ENCODE results near the gene DDA1.
"Not testable (repeated sequence)": the region's sequence is repeated elsewhere in the genome, so short reads cannot be mapped to it uniquely, and the experiment has no call there.

Gene DDA1

DNA sequence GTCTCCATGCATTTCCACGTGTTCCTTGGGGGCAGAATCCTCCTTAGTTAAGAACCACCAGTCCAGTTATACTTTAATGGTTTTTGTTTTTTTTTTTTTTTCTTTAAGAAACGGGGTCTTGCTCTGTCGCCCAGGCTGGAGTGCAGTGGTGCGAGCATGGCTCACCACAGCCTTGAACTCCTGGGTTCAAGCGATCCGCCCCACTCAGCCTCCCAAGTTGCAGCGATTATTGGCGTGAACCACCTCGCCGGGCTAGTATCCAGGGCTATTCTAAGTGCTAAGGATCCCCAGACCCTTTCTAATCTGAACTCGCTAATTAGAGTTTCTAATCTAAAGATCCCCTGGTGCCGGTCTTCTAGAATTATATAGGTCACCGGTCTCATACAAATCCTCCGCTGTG lies 15.8 kb upstream of the DDA1 start:
- no peaks in the 10 kb centered on the region for H3K27me3 ChIP-seq (ENCODE audit: control insufficient read depth, insufficient read depth, low read length)
- H3K9ac ChIP-seq (ENCODE audit: low read length) = no peak overlapping the region
- H3K4me1 ChIP-seq (ENCODE audit: control insufficient read depth, low read depth, low read length) = peaks cover 3% of the 10 kb centered on the region
- H3K27ac ChIP-seq (ENCODE audit: low read length) = no peak overlapping the region
- no peaks in the 10 kb centered on the region for H3K36me3 ChIP-seq (ENCODE audit: control insufficient read depth, low read depth, low read length)
- no peak overlapping the region for H3K4me3 ChIP-seq (ENCODE audit: low read length)
- H3K9me3 ChIP-seq (ENCODE audit: control insufficient read depth, low read depth, low read length) = no peaks in the 10 kb centered on the region

DNA sequence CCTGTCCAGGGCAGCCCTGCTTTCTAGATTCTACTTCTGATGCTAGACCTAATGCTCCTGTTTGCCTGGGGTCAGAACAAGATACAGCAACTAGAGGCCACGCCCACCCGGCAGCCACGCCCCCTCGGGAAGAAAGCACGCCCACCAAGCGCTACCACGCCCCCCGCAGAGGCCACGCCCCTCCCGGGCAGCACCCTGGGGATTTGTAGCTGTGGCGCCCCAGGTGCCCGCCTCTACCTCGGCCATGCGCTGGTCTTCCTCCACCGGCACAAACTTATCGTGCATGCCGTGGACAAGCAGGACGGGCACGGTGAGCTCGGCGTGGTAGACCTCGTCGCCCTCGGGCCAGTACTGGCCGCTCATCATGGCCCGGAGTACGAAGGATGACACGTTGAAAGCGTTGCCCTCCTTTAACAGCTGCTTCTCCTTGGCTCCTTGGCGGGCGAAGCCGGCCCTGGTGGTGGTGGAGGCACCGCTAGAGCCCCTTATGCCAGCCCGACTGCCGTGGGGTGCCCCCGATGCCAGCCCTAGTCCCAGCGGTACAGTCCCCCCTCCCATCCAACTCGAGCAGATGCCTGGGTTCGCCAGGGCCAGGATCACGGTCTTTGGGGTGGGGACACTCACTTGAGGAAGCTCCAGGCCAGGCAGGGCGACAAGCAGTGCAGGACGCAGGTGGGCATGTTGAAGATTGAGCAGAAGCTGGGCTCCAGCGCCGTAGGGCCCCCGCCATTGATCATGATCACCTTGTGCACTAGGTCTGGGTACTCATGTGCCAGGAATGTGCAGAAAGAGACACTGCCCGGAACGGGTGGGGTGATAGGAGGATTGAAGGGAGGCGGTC lies 15.1 kb upstream of the DDA1 start:
- Histone ChIP-seq H3K4me3 (ENCODE audit: low read length) (no peak overlapping the region), H3K27me3 (ENCODE audit: control insufficient read depth, insufficient read depth, low read length) (no peaks in the 10 kb centered on the region), H3K27ac (ENCODE audit: low read length) (no peak overlapping the region), H3K9ac (ENCODE audit: low read length) (no peak overlapping the region), H3K9me3 (ENCODE audit: control insufficient read depth, low read depth, low read length) (no peaks in the 10 kb centered on the region), H3K4me1 (ENCODE audit: control insufficient read depth, low read depth, low read length) (peaks cover 3% of the 10 kb centered on the region), H3K36me3 (ENCODE audit: control insufficient read depth, low read depth, low read length) (no peaks in the 10 kb centered on the region)

DNA sequence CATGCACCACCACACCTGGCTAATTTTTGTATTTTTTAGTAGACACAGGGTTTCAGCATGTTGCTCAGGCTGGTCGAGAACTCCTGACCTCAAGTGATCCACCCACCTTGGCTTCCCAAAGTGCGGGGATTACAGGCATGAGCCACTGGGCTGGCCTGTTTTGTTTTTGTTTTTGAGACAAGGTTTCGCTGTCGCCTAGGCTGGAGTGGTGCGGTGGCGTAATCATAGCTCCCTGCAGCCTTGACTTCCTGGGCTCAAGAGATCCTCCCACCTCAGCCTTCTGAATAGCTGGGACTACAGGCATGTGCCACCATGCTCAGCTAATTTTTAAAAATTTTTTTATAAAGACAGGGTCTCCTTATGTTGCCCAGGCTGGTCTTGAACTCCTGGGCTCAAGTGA lies 13.8 kb upstream of the DDA1 start:
- H3K4me3 ChIP-seq (ENCODE audit: low read length); H3K27ac ChIP-seq (ENCODE audit: low read length); H3K36me3 ChIP-seq (ENCODE audit: control insufficient read depth, low read depth, low read length); H3K9ac ChIP-seq (ENCODE audit: low read length); H3K4me1 ChIP-seq (ENCODE audit: control insufficient read depth, low read depth, low read length); H3K9me3 ChIP-seq (ENCODE audit: control insufficient read depth, low read depth, low read length); H3K27me3 ChIP-seq (ENCODE audit: control insufficient read depth, insufficient read depth, low read length): not testable (repeated sequence)

DNA sequence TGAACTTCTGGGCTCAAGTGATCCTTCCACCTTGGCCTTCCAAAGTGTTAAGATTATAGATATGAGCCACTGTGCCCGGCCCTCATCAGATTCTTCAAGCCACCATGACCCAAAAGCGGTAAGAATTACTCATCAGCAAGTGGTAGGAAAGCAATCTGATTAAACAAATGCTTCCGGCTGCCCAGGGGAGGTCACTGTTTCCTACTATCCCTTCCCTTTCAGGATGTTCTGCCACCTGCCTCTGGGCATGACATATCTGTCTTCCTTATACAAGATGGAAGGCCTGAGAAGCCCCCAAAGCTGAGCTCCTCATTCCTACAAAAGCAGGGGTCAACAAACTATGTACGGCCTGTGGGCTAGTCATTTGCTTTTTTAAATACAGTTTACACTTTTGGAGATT lies 13.1 kb upstream of the DDA1 start:
- Histone ChIP-seq H3K4me3 (ENCODE audit: low read length) (no peak overlapping the region), H3K9ac (ENCODE audit: low read length) (no peak overlapping the region), H3K9me3 (ENCODE audit: control insufficient read depth, low read depth, low read length) (no peaks in the 10 kb centered on the region), H3K4me1 (ENCODE audit: control insufficient read depth, low read depth, low read length) (peaks cover 3% of the 10 kb centered on the region), H3K27me3 (ENCODE audit: control insufficient read depth, insufficient read depth, low read length) (no peaks in the 10 kb centered on the region), H3K36me3 (ENCODE audit: control insufficient read depth, low read depth, low read length) (no peaks in the 10 kb centered on the region), H3K27ac (ENCODE audit: low read length) (no peak overlapping the region)

DNA sequence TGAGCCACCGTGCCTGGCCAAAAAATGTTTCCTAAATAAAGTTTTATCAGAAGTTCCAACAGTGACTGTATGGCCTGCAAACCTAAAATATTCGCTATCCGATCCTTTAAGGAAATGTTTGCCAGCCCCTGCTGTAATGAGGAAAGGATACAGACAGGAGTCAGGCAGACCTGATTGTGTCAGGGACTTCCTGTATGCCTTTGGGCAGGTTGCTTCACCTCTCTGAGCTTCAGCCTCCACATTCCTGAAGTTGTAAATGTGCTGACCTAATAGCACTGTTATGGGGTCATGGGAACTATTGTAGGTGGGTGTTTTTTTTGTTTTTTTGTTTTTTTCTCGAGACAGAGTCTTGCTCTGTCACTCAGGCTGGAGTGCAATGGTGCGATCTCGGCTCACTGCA lies 12.4 kb upstream of the DDA1 start:
- Histone ChIP-seq H3K9ac (ENCODE audit: low read length) (no peak overlapping the region), H3K27ac (ENCODE audit: low read length) (no peak overlapping the region), H3K4me3 (ENCODE audit: low read length) (no peak overlapping the region), H3K4me1 (ENCODE audit: control insufficient read depth, low read depth, low read length) (peaks cover 4% of the 10 kb centered on the region), H3K9me3 (ENCODE audit: control insufficient read depth, low read depth, low read length) (no peaks in the 10 kb centered on the region), H3K36me3 (ENCODE audit: control insufficient read depth, low read depth, low read length) (no peaks in the 10 kb centered on the region), H3K27me3 (ENCODE audit: control insufficient read depth, insufficient read depth, low read length) (no peaks in the 10 kb centered on the region)

DNA sequence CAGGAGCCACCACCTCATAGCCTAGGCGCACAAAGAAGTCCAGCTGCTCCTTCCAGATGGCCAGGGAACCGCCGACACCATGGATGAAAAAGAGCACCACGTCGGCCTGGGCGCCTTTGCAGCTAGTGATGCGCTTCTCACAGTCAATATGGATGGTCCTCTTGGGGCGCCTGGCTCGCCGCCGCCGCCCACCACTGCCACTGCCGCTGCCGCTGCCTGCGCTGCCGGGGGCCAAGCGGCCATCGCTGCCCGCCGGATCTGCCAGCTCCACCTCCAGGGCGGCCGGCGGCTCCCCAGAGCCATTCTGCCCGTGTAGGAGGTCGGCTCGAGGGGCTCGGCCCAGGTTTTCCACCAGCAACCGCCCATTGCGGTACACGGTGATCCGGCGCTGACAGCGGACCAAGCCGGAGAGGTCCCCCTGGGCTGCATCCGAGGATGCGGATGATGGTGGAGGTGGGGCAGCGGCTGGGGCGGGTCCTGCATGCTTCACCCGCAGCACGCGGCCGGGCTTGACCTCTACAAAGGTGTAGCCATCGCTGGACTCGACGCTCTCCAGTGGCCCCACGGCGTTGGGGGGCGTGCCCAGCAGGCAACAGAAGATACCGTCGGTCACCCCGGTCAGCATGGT lies 8.3 kb upstream of the DDA1 start:
- H3K4me3 ChIP-seq (ENCODE audit: low read length) = no peak overlapping the region
- H3K27ac ChIP-seq (ENCODE audit: low read length) = no peak overlapping the region
- no peaks in the 10 kb centered on the region for H3K9me3 ChIP-seq (ENCODE audit: control insufficient read depth, low read depth, low read length)
- H3K4me1 ChIP-seq (ENCODE audit: control insufficient read depth, low read depth, low read length) = peaks cover 15% of the 10 kb centered on the region
- H3K9ac ChIP-seq (ENCODE audit: low read length) = no peak overlapping the region
- no peaks in the 10 kb centered on the region for H3K27me3 ChIP-seq (ENCODE audit: control insufficient read depth, insufficient read depth, low read length)
- H3K36me3 ChIP-seq (ENCODE audit: control insufficient read depth, low read depth, low read length) = no peaks in the 10 kb centered on the region

DNA sequence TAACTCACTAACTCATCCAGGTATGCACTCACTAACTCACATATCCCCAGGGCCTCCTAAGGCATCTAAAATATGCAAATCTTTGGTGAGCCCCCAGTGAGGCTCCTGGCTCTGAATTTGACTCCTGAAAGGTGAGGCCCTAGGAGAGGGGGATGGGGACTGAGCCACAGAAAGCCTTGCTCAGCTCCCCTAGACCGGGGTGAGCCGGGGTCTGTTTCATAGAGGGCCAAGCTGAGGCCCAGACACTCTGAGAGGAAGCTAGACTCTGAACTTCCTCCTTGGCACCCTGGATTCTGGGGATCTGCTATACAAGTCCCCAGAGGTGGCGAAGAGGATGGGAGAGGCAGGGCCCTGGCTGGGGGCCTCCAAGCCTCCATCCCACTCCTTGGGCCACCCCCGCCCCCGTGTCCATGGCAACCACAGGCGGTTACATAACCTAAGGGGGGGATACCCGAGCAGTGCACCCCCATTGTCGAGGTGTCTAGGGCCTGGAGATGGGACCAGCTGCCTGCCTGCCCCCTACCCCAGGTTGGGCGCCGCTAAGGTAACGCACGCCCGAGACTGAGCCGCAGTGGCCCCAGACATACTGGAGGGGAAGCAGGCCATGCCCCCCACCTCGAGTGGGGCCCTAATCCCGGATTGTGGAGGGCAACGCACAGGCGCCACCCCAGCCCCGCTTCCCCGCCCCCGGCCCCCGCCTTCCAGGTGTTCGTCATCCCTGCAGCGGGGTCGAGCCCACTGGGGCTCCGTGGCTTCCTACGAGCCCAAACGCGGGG lies 6.8 kb upstream of the DDA1 start:
- Histone ChIP-seq H3K27ac (ENCODE audit: low read length) (no peak overlapping the region), H3K9ac (ENCODE audit: low read length) (peak overlapping the region; percentile 37), H3K36me3 (ENCODE audit: control insufficient read depth, low read depth, low read length) (no peaks in the 10 kb centered on the region), H3K4me3 (ENCODE audit: low read length) (peak overlapping the region; percentile 58), H3K4me1 (ENCODE audit: control insufficient read depth, low read depth, low read length) (peaks cover 15% of the 10 kb centered on the region), H3K27me3 (ENCODE audit: control insufficient read depth, insufficient read depth, low read length) (no peaks in the 10 kb centered on the region), H3K9me3 (ENCODE audit: control insufficient read depth, low read depth, low read length) (no peaks in the 10 kb centered on the region)

DNA sequence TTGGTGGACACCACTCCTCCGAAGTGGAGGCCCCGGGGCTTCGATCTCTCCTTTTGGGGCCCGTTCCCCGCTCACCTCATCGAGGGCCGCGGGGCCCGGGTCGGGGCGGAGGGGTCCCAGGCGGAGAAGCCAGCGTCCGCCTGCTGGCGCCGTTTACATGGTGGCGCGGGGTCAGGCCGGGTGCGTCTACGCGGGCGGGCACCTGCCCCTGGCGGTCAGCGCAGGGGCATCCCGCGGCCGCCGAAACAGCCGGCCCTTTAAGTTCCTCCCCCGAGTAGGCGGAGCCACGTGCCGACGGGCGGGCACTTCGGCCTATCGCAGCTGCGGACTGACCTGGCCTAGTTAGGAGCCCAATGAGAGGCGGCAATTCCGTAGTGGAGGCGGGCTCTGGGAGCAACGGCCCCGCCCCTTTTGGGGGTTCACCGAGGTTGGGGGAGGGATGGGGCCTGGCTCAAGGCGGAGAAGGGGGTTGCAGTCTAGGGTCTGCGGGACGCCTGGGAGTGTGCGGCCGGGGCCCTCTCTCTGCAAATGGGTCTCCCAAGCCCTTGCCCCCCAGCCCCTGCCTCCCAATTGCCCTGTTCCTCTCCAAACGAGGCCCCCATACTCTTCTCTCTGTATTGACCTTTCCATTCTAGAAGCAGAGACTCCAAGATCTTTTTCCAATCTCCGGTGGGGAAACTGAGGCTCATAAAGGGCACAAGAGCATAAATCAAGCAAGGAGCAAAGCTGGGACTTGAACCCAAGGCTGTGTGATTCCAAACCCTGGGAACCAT lies 6.0 kb upstream of the DDA1 start, which contains the start of gene ABHD8:
Gene ABHD8, minus strand, starts transcription at position 259 of the 773 bp plus-strand sequence. CDS start 1,809 bp downstream, outside the sequence.
- no peaks in the 10 kb centered on the region for H3K9me3 ChIP-seq (ENCODE audit: control insufficient read depth, low read depth, low read length)
- no peaks in the 10 kb centered on the region for H3K36me3 ChIP-seq (ENCODE audit: control insufficient read depth, low read depth, low read length)
- peak within 1 kb of the TSS; percentile 58 for H3K4me3 ChIP-seq (ENCODE audit: low read length)
- H3K4me1 ChIP-seq (ENCODE audit: control insufficient read depth, low read depth, low read length) = peaks cover 15% of the 10 kb centered on the region
- peak within 1 kb of the TSS; percentile 37 for H3K9ac ChIP-seq (ENCODE audit: low read length)
- no peak within 1 kb of the TSS for H3K27ac ChIP-seq (ENCODE audit: low read length)
- H3K27me3 ChIP-seq (ENCODE audit: control insufficient read depth, insufficient read depth, low read length) = no peaks in the 10 kb centered on the region

DNA sequence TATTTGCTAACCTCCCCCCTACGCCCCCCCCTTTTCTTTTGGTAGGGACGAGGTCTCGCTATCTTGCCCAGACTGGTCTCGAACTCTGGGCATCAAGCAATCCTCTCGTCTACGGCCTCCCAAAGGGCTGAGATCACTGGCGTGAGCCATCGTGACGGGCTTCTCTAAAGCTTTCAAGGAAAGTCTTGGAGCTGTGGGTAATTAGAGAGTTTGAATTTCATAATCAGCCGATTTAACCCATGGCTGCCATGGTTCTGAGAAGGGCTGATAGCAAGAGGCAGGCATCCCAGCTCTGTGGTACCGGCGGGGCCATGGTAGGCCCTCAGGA lies 5.5 kb upstream of the DDA1 start:
- H3K4me3 ChIP-seq (ENCODE audit: low read length) = no peak overlapping the region
- H3K36me3 ChIP-seq (ENCODE audit: control insufficient read depth, low read depth, low read length) = no peaks in the 10 kb centered on the region
- no peaks in the 10 kb centered on the region for H3K9me3 ChIP-seq (ENCODE audit: control insufficient read depth, low read depth, low read length)
- H3K4me1 ChIP-seq (ENCODE audit: control insufficient read depth, low read depth, low read length) = peaks cover 15% of the 10 kb centered on the region
- H3K27me3 ChIP-seq (ENCODE audit: control insufficient read depth, insufficient read depth, low read length) = no peaks in the 10 kb centered on the region
- no peak overlapping the region for H3K9ac ChIP-seq (ENCODE audit: low read length)
- no peak overlapping the region for H3K27ac ChIP-seq (ENCODE audit: low read length)

DNA sequence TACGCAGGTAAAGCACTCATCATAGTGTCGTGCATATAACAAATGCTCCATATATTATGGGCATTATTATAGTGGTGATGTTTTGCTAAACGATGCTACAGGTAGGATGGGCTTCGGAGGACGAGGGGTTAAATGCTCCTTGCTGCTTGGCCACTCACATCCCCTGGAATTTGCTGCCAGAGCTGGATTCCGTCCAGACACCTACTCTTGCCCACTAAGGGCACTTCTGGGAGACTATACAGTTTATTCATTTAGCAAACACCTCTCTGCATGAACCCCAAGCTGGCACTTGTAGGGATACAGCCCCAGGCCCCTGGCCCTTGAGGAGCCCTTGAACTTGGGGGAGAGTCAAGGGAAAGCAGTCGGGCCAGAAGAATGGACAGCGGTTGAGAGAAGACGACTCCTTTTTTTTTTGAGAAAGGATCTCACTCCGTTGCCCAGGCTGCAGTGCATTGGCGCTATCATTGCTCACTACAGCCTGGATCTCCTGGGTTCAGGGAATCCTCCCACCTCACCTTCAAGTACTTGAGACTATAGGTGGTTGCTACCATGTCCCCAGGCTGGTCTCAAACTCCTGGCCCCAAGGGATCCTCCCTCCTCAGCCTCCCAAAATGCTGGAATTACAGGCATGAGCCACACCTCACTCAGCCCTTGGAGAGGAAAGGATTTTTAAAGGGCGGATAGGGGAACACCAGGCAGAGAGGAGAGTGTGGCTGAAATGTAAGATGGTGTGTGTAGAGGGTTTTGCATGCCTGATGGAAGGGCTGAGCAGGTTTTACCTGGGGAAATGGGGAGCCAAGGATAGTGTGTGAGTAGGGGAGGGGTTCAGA lies 4.8 kb upstream of the DDA1 start:
- H3K4me3 ChIP-seq (ENCODE audit: low read length) = peak overlapping the region; percentile 47
- H3K27ac ChIP-seq (ENCODE audit: low read length) = no peak overlapping the region
- H3K36me3 ChIP-seq (ENCODE audit: control insufficient read depth, low read depth, low read length) = no peaks in the 10 kb centered on the region
- H3K9ac ChIP-seq (ENCODE audit: low read length) = no peak overlapping the region
- no peaks in the 10 kb centered on the region for H3K27me3 ChIP-seq (ENCODE audit: control insufficient read depth, insufficient read depth, low read length)
- no peaks in the 10 kb centered on the region for H3K9me3 ChIP-seq (ENCODE audit: control insufficient read depth, low read depth, low read length)
- H3K4me1 ChIP-seq (ENCODE audit: control insufficient read depth, low read depth, low read length) = peaks cover 15% of the 10 kb centered on the region

DNA sequence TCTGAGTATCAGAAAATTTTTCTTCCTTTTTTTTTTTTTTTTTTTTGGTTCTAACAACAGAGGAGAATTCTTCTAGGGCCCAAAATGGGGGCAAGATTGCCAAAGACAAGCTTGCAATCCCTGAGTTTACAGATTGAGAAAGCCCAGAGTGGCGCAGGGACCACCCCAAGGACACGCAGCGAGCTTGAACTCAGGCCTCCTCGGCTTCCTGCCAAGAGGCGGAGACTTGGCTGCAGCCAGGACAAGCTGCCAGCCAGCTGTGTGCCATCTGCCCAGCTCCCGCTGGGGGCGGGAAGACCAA lies 4.2 kb upstream of the DDA1 start:
- Histone ChIP-seq H3K4me3 (ENCODE audit: low read length) (peak overlapping the region; percentile 47), H3K27ac (ENCODE audit: low read length) (no peak overlapping the region), H3K4me1 (ENCODE audit: control insufficient read depth, low read depth, low read length) (peaks cover 16% of the 10 kb centered on the region), H3K9ac (ENCODE audit: low read length) (no peak overlapping the region), H3K9me3 (ENCODE audit: control insufficient read depth, low read depth, low read length) (no peaks in the 10 kb centered on the region), H3K27me3 (ENCODE audit: control insufficient read depth, insufficient read depth, low read length) (no peaks in the 10 kb centered on the region), H3K36me3 (ENCODE audit: control insufficient read depth, low read depth, low read length) (no peaks in the 10 kb centered on the region)
